GM23338 (cell line): ENCODE measurements around the gene TSPAN3. TPM values are rescaled to one million over a fixed set of nuclear protein-coding genes. Genes with fewer than 3 reads are reported as not detected.
A peak's percentile ranks its signal among the peaks of the same experiment; 100 is the strongest.

Experiments used
- ATAC-seq: fragments of 200-7000 bp; cut with Tn5 transposase; 3 replicates; pipeline ENCODE4 v1.9.1; 2020
- DNase-seq: peaks from one replicate; pipeline ENCODE4 v3.0.0-alpha.2; 2015; ENCODE audit warnings: low spot score
- H2AFZ ChIP-seq: fragments of 200-600 bp; sonication (generic); 2 replicates; pipeline ENCODE4 v1.8.0; 2016; ENCODE audit warnings: antibody characterized with exemption, mild to moderate bottlenecking, moderate library complexity
- H3F3A ChIP-seq: fragments of 200-600 bp; sonication (generic); replicated peaks from 2 replicates; pipeline ENCODE4 v1.8.0; 2017; ENCODE audit warnings: antibody characterized with exemption, mixed run types, low read depth
- H3K27ac ChIP-seq: fragments of 200-600 bp; sonication (generic); 2 replicates; pipeline ENCODE4 v1.6.1; 2016; ENCODE audit warnings: low read depth
- H3K27me3 ChIP-seq: fragments of 200-600 bp; sonication (generic); 2 replicates; pipeline ENCODE4 v1.8.0; 2016; ENCODE audit warnings: mild to moderate bottlenecking, mixed run types, moderate library complexity; ENCODE audit not compliant: insufficient read depth
- H3K36me3 ChIP-seq: fragments of 200-600 bp; sonication (generic); 2 replicates; pipeline ENCODE4 v1.8.0; 2016; ENCODE audit warnings: mild to moderate bottlenecking; ENCODE audit not compliant: insufficient read depth
- H3K4me1 ChIP-seq: fragments of 200-600 bp; sonication (generic); 2 replicates; pipeline ENCODE4 v1.8.0; 2016; ENCODE audit warnings: mild to moderate bottlenecking, moderate library complexity; ENCODE audit not compliant: insufficient read depth
- H3K4me2 ChIP-seq: fragments of 200-600 bp; sonication (generic); 2 replicates; pipeline ENCODE4 v1.7.1; 2017; ENCODE audit warnings: mixed run types
- H3K4me3 ChIP-seq: fragments of 200-600 bp; sonication (generic); 2 replicates; pipeline ENCODE4 v1.6.1; 2016; ENCODE audit warnings: mixed run types
- H3K79me2 ChIP-seq: fragments of 200-600 bp; sonication (generic); replicated peaks from 2 replicates; pipeline ENCODE4 v1.8.0; 2017; ENCODE audit warnings: mild to moderate bottlenecking; ENCODE audit not compliant: insufficient read depth
- H3K9me2 ChIP-seq: fragments of 200-600 bp; sonication (generic); 2 replicates; pipeline ENCODE4 v1.8.0; 2017; ENCODE audit not compliant: insufficient read depth
- H4K20me1 ChIP-seq: fragments of 200-600 bp; sonication (generic); replicated peaks from 2 replicates; pipeline ENCODE4 v1.8.0; 2017; ENCODE audit warnings: mild to moderate bottlenecking; ENCODE audit not compliant: insufficient read depth
- H3K27ac Mint-ChIP-seq: 2 replicates; pipeline ENCODE4 v1.8.0; 2020; ENCODE audit warnings: inconsistent platforms, mild to moderate bottlenecking, moderate library complexity, mixed read lengths
- H3K27me3 Mint-ChIP-seq: 3 replicates; pipeline ENCODE4 v1.8.0; 2022; ENCODE audit warnings: low read depth, mild to moderate bottlenecking, moderate library complexity, mixed read lengths, inconsistent platforms; ENCODE audit not compliant: insufficient read depth, poor library complexity
- H3K36me3 Mint-ChIP-seq: 3 replicates; pipeline ENCODE4 v1.8.0; 2021; ENCODE audit warnings: low read depth, mild to moderate bottlenecking, inconsistent platforms, moderate library complexity, mixed read lengths
- H3K4me1 Mint-ChIP-seq: 3 replicates; pipeline ENCODE4 v1.8.0; 2020; ENCODE audit warnings: mild to moderate bottlenecking, inconsistent platforms, mixed read lengths
- H3K4me3 Mint-ChIP-seq: 3 replicates; pipeline ENCODE4 v1.8.0; 2021; ENCODE audit warnings: moderate library complexity, mild to moderate bottlenecking, inconsistent platforms, mixed read lengths
- H3K9me3 Mint-ChIP-seq: 3 replicates; pipeline ENCODE4 v1.8.0; 2020; ENCODE audit warnings: moderate library complexity, mild to moderate bottlenecking, inconsistent platforms, mixed read lengths
- POLR2AphosphoS5 ChIP-seq: IDR thresholded peaks from 2 replicates; pipeline ENCODE4 v1.6.1; 2016; ENCODE audit warnings: antibody characterized with exemption, low read depth
- ZNF114 ChIP-seq: fragments of 250-450 bp; sonication (Bioruptor Pico); IDR thresholded peaks from 2 replicates; pipeline ENCODE4 v1.5.0; 2020; ENCODE audit warnings: mild to moderate bottlenecking, moderate library complexity
- polyA plus RNA-seq: library from polyadenylated mRNA; unstranded; fragments of >200 nt; fragmentation: Nextera tagmentation; extraction: Ambion mirVana; gene quantifications from 2 replicates; pipeline ENCODE4 v1.2.1, GENCODE V29; 2016
- total RNA-seq: library from RNA; depleted of rRNA; stranded (reverse); fragments of >200 nt; shearing (Covaris generic); gene quantifications from 2 replicates; pipeline ENCODE4 v1.2.3, GENCODE V29; 2014
- TF ChIP-seq, protein P1 (sequence below): fragments of 250-450 bp; sonication (Bioruptor Pico); IDR thresholded peaks from 2 replicates; pipeline ENCODE4 v1.5.0; 2020; ENCODE audit warnings: mild to moderate bottlenecking, moderate library complexity

TSPAN3 gene
- total and polyA plus RNA-seq, 2 experiments from 2014 or later = 72.5 to 159 TPM

DNA sequence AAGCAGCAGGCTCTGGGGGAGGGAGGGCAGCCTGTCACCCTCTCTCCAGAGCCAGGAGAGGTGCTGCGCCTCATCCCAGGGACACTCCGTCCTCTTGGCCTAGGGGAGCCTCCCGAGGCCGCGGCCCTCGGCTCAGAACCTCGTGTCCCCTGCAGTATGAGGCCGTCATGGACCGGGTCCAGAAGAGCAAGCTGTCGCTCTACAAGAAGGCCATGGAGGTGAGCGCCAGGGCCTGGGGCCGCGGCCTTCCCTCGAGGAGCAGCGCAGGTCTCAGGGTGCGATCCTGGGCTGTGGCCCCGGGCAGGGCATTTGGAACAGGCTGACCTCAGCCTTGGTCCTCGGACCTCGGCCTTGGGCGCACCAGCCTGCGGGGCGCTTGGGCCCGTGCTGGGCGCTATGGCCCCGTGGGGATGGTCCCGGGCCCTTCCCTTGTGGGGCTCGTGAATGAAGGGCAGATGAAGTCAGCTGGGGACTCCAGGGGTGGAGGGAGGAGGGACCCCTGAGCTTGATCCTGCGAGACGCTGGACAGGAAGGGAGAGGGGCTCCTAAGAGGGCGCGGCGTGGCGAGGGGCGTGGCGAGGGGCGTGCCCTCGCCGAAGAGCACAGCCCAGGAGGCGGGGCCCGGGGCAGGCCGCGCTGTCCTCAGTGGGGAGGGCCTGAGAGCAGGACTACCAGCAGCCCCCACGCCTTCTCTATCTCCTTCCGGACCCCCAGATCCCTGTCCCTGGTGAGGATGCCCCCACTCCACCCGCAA, 43.0 kb downstream of the TSPAN3 start:
- H3F3A ChIP-seq = no peaks in the 10 kb centered on the region
- peaks cover 5% of the 10 kb centered on the region for H3K4me1 Mint-ChIP-seq
- peak overlapping the region; percentile 68 for H3K4me3 ChIP-seq
- no peak for TF ChIP-seq ZNF114
- peak; percentile 46 for TF ChIP-seq POLR2AphosphoS5
- peak overlapping the region; percentile 71; the same call in 2 of the 3 replicates for H3K4me3 Mint-ChIP-seq
- no peaks in the 10 kb centered on the region for H3K36me3 Mint-ChIP-seq
- DNase-seq (peak; percentile 69), ATAC-seq (peak; percentile 68)
- H3K27ac Mint-ChIP-seq = no peak overlapping the region
- H3K27me3 ChIP-seq = 0 out of 2 replicates have a peak, but pooled peaks cover 4% of the 10 kb centered on the region
- no peaks in the 10 kb centered on the region for H4K20me1 ChIP-seq
- H3K4me1 ChIP-seq = no peaks in the 10 kb centered on the region; the same call in 1 of the 2 replicates
- H3K4me2 ChIP-seq = peak overlapping the region; percentile 86
- H3K79me2 ChIP-seq = no peaks in the 10 kb centered on the region
- peak overlapping the region; percentile 96 for H2AFZ ChIP-seq
- H3K36me3 ChIP-seq = no peaks in the 10 kb centered on the region
- H3K27me3 Mint-ChIP-seq = peaks cover 32% of the 10 kb centered on the region
- no peaks in the 10 kb centered on the region; the same call in 2 of the 3 replicates for H3K9me3 Mint-ChIP-seq
- no peak overlapping the region for H3K27ac ChIP-seq
- H3K9me2 ChIP-seq = no peaks in the 10 kb centered on the region

DNA sequence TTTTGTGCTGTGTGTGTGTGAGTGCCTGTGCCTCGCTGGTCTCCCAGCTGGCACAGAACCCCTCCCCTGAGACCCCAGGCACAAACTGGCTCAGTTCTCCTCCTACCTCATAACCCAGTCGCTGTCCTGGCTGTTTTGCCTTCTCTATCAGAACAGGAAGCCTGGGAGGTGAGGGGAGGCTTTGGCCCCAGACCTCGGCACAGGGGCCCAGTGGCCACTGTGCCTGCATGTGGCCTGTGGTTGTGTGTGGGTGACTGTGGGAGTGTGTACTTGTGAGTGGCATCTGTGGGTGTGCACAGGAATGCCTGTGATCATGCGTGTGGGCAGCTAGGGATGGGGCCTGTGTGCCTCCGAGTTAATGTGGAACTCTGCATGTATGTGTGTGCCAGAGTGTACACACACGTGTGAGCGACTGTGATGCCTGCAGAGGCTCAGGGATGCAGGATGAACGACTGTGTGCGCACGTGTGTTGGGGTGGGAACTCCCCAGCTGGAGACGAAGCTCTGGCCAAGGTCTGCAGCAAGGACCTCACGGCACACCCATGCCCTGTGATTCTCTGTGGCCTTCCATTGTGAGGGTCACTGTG, 43.7 kb downstream of the TSPAN3 start:
- DNase-seq (no peak), ATAC-seq (no peak)
- no peaks in the 10 kb centered on the region; the same call in 1 of the 2 replicates for H3K4me1 ChIP-seq
- H3K4me2 ChIP-seq = peak overlapping the region; percentile 86; the same call in 1 of the 2 replicates
- peak overlapping the region; percentile 68; the same call in 1 of the 2 replicates for H3K4me3 ChIP-seq
- no peak overlapping the region for H3K27ac ChIP-seq
- TF ChIP-seq, protein P1, sequence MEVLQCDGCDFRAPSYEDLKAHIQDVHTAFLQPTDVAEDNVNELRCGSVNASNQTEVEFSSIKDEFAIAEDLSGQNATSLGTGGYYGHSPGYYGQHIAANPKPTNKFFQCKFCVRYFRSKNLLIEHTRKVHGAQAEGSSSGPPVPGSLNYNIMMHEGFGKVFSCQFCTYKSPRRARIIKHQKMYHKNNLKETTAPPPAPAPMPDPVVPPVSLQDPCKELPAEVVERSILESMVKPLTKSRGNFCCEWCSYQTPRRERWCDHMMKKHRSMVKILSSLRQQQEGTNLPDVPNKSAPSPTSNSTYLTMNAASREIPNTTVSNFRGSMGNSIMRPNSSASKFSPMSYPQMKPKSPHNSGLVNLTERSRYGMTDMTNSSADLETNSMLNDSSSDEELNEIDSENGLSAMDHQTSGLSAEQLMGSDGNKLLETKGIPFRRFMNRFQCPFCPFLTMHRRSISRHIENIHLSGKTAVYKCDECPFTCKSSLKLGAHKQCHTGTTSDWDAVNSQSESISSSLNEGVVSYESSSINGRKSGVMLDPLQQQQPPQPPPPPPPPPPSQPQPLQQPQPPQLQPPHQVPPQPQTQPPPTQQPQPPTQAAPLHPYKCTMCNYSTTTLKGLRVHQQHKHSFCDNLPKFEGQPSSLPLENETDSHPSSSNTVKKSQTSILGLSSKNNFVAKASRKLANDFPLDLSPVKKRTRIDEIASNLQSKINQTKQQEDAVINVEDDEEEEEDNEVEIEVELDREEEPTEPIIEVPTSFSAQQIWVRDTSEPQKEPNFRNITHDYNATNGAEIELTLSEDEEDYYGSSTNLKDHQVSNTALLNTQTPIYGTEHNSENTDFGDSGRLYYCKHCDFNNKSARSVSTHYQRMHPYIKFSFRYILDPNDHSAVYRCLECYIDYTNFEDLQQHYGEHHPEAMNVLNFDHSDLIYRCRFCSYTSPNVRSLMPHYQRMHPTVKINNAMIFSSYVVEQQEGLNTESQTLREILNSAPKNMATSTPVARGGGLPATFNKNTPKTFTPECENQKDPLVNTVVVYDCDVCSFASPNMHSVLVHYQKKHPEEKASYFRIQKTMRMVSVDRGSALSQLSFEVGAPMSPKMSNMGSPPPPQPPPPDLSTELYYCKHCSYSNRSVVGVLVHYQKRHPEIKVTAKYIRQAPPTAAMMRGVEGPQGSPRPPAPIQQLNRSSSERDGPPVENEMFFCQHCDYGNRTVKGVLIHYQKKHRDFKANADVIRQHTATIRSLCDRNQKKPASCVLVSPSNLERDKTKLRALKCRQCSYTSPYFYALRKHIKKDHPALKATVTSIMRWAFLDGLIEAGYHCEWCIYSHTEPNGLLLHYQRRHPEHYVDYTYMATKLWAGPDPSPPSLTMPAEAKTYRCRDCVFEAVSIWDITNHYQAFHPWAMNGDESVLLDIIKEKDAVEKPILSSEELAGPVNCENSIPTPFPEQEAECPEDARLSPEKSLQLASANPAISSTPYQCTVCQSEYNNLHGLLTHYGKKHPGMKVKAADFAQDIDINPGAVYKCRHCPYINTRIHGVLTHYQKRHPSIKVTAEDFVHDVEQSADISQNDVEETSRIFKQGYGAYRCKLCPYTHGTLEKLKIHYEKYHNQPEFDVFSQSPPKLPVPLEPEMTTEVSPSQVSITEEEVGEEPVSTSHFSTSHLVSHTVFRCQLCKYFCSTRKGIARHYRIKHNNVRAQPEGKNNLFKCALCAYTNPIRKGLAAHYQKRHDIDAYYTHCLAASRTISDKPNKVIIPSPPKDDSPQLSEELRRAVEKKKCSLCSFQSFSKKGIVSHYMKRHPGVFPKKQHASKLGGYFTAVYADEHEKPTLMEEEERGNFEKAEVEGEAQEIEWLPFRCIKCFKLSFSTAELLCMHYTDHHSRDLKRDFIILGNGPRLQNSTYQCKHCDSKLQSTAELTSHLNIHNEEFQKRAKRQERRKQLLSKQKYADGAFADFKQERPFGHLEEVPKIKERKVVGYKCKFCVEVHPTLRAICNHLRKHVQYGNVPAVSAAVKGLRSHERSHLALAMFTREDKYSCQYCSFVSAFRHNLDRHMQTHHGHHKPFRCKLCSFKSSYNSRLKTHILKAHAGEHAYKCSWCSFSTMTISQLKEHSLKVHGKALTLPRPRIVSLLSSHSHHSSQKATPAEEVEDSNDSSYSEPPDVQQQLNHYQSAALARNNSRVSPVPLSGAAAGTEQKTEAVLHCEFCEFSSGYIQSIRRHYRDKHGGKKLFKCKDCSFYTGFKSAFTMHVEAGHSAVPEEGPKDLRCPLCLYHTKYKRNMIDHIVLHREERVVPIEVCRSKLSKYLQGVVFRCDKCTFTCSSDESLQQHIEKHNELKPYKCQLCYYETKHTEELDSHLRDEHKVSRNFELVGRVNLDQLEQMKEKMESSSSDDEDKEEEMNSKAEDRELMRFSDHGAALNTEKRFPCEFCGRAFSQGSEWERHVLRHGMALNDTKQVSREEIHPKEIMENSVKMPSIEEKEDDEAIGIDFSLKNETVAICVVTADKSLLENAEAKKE (CRISPR knock-in tag) = no peak
- H3K36me3 Mint-ChIP-seq = no peaks in the 10 kb centered on the region; the same call in 2 of the 3 replicates
- no peaks in the 10 kb centered on the region for H3F3A ChIP-seq
- H3K27me3 ChIP-seq = 0 out of 2 replicates have a peak, but pooled peaks cover 4% of the 10 kb centered on the region
- no peak overlapping the region for H2AFZ ChIP-seq
- peak overlapping the region; percentile 3; the same call in 1 of the 2 replicates for H3K27ac Mint-ChIP-seq
- no peak overlapping the region for H3K4me3 Mint-ChIP-seq
- H3K9me3 Mint-ChIP-seq = no peaks in the 10 kb centered on the region; the same call in 2 of the 3 replicates
- no peaks in the 10 kb centered on the region for H3K9me2 ChIP-seq
- peaks cover 5% of the 10 kb centered on the region for H3K4me1 Mint-ChIP-seq
- peaks cover 32% of the 10 kb centered on the region for H3K27me3 Mint-ChIP-seq
- no peaks in the 10 kb centered on the region for H3K79me2 ChIP-seq
- no peaks in the 10 kb centered on the region for H3K36me3 ChIP-seq
- no peaks in the 10 kb centered on the region for H4K20me1 ChIP-seq
